Stimulated activated CD8-positive, alpha-beta memory T cell treated with anti-CD3 and anti-CD28 coated beads, Interleukin-7, amount 100 ng/mL, for 24 hours (primary cell): Measurements from ENCODE around the gene EEF1A1.
"Not testable (repeated sequence)": the region's sequence is repeated elsewhere in the genome, so short reads cannot be mapped to it uniquely, and the experiment has no call there.

Experiments used
- DNase-seq: peaks from one replicate; pipeline ENCODE4 v3.0.0-alpha.2; 2020; ENCODE audit warnings: low read depth

The EEF1A1 gene

GRCh38 chr6:73520688-73521350, at the start of gene EEF1A1:
Gene EEF1A1 (minus strand): TSS chr6:73521032. CDS start chr6:73520026, 1,006 bp downstream.
- peak; percentile 100 for DNase-seq

GRCh38 chr6:73569121-73569520, 48.3 kb upstream of the EEF1A1 start:
- DNase-seq = no peak

- no peak for DNase-seq
These were observed 46.2 kb upstream of the EEF1A1 start for GRCh38 chr6:73566954-73567591.

DNA sequence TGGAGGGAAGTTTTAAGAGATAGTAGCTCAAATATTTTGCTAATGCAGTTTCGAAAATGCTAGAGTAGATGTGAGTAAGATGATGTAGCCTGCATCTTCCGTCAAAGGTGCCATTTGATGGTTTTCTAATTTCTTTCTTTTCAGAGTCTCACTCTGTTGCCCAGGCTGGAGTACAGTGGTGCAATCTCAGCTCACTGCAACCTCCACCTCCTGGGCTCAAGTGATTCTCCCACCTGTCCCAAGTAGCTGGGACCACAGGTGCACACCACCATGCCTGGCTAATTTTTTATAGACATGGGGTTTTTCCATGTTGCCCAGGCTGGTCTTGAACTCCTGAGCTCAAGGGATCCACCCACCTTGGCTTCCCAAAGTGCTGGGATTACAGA, 45.6 kb upstream of the EEF1A1 start:
- DNase-seq = not testable (repeated sequence)

DNA sequence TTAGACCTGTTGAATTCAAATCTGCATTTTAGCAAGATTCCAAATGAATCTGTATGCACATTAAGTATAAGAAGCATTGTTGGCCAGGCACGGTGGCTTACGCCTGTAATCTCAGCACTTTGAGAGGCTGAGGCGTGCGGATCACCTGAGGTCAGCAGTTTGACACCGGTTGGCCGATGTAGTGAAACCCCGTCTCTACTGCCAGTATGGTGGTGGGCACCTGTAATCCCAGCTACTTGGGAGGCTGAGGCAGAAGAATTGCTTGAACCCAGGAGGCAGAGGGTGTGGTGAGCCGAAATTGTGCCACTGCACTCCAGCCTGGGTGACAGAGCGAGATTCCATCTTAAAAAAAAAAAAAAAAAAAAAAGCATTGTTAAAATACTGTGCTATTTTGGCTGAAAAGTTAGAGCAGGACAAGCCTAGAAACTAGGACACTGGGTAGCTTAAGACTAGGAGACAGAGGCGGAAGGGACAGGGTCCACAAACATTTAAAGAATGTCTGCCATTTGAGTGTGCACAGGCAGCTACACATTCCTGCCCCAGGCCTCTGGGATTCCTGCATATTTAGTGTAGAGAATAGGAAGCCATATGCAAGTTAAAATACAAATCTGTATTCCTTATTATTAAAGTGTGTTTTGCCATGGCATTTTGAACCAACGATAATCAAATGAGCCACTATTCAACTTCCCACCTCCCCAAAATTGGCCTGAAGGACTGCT, 45.1 kb upstream of the EEF1A1 start:
- DNase-seq = no peak

GRCh38 chr6:73564578-73565345, 43.9 kb upstream of the EEF1A1 start:
- DNase-seq = no peak

DNA sequence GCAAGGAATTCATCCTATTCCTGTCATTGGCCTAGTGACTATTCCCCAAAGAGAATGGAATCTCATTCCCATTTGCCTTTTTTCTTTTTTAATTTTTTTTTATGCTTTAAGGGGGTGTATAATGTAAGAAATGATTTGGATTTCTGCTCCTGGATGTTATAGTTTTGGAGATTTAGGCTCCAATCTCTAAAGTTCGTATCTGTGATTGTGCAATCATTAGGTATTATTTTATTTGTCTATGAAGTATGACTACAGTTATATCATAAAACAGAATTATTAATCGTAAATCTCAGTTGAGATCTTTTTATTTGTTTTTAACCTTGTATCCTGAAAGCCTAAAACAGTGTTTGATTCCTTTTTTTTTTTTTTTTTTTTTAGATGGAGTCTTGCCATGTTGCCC, 41.7 kb upstream of the EEF1A1 start:
- no peak for DNase-seq

DNA sequence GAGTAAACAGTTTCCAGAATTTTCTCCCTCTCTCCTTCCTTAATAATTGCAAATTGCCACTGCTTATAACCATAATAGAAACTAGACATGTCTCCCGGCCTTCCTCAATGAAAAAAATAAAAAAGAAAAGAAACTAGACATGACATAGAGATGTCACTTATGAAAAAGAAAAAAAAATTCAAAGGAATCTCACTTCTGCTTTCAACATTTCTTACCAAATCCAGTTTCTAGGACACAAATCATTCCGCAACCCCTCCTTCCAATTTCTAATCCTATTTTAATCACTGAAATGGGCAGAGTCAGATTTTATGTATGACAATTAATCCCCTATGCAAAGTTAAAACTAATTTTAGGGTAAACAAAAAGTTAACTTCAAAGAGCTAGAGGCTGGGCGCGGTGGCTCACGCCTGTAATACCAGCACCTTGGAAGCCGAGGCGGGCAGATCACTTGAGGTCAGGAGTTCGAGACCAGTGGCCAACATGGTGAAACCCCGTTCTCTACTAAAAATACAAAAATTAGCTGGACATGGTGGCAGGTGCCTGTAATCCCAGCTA, 40.1 kb upstream of the EEF1A1 start:
- no peak for DNase-seq

DNA sequence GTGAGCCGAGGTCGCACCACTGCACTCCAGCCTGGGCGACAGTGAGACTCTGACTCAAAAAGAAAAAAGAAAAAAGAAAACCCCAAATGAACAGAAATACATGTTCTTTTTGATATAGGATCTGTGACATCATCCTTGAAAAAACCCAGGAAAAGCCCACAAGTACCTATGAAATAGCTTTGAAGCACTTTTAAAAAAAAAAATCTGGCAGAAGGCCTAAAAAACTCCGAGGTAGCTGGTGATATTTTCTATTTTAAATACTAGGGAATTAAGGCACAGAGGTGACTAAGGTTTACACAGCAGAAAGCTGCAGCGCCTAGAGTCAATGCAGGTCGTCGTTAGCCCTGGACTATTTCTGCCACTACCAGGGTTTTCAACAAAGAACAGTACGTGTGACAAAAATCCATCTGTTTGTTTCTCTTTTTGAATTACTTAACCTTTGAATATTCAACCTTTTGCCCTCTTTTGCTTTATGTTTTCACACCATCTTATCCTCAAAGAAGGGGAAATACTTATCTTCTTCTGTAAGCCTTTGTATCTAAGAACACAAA, 39.4 kb upstream of the EEF1A1 start:
- DNase-seq = no peak

DNA sequence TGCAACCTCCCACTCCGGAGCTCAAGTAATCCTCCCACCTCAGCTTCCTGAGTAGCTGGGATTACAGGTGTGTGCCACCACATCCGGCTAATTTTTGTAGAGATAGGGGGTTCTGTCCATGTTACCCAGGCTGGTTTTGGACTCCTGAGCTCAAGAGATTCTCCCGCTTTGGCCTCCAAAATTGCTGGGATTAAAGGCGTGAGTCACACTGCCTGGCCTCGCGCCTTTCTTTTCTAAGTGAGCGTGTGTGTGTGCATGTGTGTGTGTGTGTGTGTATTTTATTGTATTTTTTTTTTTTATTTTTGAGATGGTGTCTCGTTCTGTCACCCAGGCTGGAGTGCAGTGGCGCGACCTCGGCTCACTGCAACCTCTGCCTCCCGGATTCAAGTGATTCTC, 38.6 kb upstream of the EEF1A1 start:
- not testable (repeated sequence) for DNase-seq

DNA sequence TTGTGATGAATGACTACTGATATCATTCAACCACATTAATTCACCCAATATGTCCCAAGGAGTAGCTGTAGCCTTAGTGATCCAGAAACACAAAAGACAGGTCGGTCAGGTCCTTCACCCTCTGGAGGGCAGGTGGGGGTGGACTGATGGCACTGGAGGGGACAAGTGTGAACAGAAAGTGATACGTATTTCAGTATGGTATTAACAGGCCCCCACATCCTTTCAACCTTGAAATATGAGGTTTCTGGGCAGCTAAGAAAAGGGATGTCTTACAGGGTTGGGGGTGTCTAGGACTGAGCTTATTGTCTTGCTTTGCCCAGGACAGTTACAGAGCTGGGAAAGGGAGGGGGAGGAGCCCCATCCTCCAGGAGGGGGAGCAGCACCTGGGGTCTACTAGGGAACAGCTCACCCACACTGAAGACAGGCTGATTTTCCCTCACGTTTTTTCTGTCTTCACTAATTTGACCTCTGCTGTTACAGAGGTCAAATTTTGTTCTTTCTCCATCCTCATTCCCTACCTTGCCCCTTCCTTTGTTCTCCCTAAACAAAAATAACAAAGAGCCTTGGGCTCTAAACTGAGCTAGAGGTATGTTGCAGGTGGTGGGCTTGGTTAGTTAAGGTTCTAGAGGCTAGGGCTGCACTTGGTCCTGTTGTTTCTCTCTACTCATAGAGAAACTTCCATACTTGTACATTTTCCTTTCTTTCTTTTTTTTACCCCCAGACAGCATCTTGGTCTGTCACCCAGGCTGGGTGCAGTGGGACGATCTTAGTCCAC, 38.0 kb upstream of the EEF1A1 start:
- DNase-seq = no peak

GRCh38 chr6:73556836-73557235, 36.0 kb upstream of the EEF1A1 start:
- no peak for DNase-seq

DNA sequence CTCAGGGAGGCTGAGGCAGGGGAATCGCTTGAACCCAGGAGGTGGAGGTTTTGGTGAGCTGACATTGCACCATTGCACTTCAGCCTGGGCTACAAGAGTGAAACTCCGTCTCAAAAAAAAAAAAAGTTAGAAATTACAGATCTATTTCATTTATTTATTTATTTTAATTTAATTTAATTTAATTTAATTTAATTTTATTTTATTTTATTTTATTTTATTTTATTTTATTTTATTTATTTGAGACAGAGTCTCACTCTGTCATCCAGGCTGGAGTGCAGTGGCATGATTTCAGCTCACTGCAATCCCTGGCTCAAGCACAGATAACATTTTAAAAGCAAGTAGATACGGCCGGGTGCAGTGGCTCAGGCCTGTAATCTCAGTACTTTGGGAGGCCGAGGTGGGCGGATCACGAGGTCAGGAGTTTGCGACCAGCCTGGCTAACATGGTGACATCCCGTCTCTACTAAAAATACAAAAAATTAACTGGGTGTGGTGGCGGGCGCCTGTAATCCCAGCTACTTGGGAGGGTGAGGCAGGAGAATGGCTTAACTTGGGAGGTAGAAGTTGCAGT, 34.6 kb upstream of the EEF1A1 start:
- not testable (repeated sequence) for DNase-seq

- DNase-seq = not testable (repeated sequence)
These were observed 30.3 kb upstream of the EEF1A1 start for GRCh38 chr6:73551115-73551514.

DNA sequence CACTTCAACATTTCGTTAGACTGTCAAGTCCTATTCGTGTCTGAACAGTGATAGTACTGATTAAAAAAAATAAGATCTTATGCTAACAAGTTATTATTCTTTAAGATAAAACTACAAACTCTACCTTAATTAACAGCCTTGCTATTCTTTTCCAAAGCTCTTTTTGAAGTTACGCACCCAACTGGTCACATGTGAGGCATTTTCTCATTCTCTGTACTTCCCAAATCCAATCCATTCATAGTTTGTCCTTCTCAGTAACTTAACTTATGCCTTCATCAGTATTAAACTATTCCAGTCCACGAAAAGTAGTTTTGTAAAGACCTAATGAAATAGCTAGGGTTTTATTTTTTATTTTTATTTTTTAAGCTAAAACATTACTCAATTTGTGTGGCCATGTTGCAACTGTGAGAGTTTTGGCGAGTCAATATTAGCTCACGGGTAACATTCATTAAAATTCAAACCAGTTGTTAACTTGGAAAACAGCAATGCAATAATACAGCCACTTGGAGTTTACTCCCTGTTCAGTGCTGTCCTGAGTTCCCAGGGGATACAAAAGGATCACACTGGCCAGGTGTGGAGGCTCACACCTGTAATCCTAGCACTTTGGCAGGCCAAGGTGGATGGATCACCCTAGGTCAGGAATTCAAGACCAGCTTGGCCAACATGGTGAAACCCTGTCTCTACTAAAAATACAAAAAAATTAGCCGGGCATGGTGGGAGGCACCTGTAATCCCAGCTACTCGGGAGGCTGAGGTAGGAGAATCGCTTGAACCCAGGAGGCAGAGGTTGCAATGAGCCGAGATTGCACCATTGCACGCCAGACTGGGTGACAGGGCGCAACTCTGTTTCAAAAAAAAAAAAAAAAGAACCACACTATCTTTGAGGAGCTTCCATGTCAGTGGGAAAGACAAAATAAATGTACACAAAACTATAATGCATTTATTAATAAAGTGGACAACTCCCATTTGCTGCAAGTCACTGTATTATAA, 27.9 kb upstream of the EEF1A1 start:
- DNase-seq = no peak

- DNase-seq = no peak
These were observed 26.2 kb upstream of the EEF1A1 start for GRCh38 chr6:73547036-73547435.

- no peak for DNase-seq
These were observed 22.1 kb upstream of the EEF1A1 start for GRCh38 chr6:73542891-73543290.

DNA sequence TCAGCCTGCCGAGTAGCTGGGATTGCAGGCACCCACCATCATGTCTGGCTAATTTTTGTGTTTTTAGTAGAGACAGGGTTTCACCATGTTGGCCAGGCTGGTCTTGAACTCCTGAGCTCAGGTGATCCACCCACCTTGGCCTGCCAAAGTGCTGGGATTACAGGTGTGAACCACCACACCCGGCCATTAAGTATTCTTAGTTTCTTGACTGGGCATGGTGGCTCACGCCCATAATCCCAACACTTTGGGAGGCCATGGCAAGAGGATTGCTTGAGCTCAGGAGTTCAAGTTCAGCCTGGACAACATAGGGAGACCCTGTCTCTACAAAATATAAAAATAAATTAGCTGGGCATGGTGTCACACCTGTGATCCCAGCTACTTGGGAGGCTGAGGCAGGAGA, 21.6 kb upstream of the EEF1A1 start:
- DNase-seq = not testable (repeated sequence)

GRCh38 chr6:73538116-73538779, 17.4 kb upstream of the EEF1A1 start:
- DNase-seq = no peak
